GM12801 (cell line): ENCODE data around the gene EMCN.

ENCODE experiments used
- CTCF ChIP-seq: IDR thresholded peaks from one replicate; pipeline ENCODE4 v1.5.1; 2011; ENCODE audit warnings: control low read depth; ENCODE audit not compliant: insufficient read length; ENCODE audit errors: extremely low read depth

Gene EMCN

DNA sequence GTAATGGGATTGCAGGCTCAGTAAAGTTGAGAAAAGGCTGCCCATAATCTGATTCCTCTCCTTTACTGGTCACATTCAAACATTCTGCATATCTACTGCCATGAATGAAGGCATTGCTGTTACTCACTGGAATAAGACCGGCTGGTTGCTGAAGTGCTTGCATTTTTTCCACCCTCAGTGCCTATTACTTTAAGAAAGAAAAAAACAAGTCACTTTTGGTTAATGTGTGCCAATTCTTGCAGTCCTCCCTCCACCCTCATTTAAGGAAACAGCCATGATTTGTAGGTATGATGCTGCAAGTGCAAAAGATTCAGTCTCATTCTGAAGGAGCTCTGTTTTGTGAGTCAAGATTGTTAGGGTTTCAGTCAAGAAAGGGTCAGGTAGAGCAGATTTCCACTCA lies 94.9 kb downstream of the EMCN start:
- no peak for TF ChIP-seq CTCF

DNA sequence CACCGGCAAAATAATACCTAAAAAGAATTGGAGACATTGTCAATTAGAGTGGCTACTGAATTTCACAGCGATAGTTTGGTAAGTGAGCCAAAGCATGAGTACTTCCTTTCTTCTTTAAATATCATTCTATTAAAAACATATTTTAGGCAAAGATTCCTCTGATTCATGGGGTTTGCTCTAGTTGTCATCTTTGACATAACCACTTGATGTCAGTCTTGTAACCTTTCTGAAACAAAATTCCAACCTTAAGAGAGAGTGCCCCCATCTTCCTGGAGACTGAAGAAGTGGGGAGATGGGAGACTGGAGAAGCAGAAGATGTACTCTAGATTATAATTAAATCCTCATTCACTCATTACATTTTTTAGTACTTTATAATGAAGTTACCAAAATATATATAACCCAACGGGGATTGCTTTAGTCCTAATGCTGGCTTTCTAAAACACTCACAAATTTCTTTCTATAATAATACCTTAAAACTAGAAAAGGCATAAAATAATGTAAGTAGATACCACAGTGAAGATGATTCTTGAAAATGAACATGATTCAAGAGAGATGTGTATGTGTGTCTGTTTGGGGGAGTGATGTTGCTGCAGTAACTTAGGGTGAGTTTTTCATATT lies 96.4 kb downstream of the EMCN start:
- no peak for TF ChIP-seq CTCF

- no peak for TF ChIP-seq CTCF
Measured at GRCh38 chr4:100420571-100420970, 97.3 kb downstream of the EMCN start.

- TF ChIP-seq CTCF = no peak
Measured at GRCh38 chr4:100417565-100417964, 100.3 kb downstream of the EMCN start.

- no peak for TF ChIP-seq CTCF
Measured at GRCh38 chr4:100414016-100414790, 103.6 kb downstream of the EMCN start.

- no peak for TF ChIP-seq CTCF
Measured at GRCh38 chr4:100391863-100392262, 126.0 kb downstream of the EMCN start.

DNA sequence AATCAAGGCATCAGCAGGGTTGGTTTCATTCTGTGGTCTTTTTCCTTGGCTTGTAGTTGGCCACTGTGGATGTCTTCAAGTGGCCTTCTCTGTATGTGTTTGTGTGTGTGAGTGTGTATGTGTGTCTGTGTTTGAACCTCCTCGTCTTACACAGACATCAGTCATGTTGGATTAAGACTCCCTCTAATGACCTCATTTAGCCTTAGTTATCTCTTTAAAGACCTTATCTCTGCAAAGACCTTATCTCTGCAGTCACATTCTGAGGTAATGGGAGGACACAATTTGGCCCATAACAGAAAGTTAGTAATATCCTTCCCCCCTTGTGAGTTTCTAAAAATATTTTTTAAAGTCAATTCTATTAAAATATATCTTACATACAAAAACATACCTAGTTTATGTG lies 126.7 kb downstream of the EMCN start:
- TF ChIP-seq CTCF = no peak
